HG02870 (cell line): Measurements from ENCODE around the gene RARA.
"Not testable (repeated sequence)": the region's sequence is repeated elsewhere in the genome, so short reads cannot be mapped to it uniquely, and the experiment has no call there.

Experiments used
- ATAC-seq: cut with Tn5 transposase; IDR thresholded peaks from one replicate; pipeline ENCODE4 v1.9.1; 2021; ENCODE audit warnings: mild to moderate bottlenecking, moderate library complexity; ENCODE audit not compliant: unreplicated experiment

The RARA gene

DNA sequence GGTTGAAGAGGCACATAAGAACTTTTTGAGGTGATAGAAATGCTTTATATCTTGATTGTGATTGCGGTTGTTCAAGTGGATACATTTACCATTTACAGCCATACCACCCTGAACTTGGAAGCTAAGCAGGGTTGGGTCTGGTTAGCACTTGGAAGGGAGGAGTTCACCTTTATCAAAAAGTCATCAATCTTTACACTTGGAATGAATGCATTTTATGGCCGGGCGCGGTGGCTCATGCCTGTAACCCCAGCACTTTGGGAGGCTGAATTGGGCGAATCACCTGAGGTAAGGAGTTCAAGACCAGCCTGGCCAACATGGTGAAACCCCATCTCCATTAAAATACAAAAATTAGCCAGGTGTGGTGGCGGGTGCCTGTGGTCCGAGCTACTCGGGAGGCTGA, 65.0 kb downstream of the RARA start:
- ATAC-seq = no peak

GRCh38 chr17:40374821-40375498, 66.0 kb downstream of the RARA start:
- ATAC-seq = no peak

DNA sequence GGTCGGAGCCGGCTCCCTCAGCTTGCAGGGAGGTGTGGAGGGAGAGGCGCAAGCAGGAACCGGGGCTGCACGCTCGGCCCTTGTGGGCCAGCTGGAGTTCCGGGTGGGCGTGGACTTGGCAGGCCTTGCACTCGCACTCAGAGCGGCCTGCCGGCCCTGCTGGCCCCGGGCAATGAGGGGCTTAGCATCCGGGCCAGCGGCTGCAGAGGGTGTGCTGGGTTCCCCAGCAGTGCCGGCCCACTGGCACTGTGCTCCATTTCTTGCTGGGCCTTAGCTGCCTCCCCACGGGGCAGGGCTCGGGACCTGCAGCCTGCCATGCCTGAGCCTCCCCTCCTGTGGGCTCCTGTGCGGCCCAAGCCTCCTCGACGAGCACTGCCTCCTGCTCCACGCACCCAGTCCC, 66.8 kb downstream of the RARA start:
- ATAC-seq = not testable (repeated sequence)

GRCh38 chr17:40376541-40376940, 67.6 kb downstream of the RARA start:
- ATAC-seq = not testable (repeated sequence)

DNA sequence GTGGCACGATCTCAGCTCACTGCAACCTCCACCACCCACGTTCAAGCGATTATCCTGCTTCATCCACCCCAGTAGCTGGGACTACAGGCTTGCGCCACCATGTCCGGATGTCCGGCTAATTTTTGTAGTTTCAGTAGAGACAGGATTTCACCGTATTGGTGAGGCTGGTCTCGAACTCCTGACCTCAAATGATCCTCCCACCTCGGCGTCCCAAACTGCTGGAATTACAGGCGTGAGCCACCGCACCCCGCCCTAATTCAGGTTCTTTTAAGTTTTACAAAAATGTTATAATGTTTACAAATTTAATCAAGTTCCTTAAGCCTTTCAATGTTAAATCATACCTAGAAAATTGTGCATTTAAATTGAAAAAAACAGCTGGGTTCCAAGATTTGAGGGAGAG, 68.9 kb downstream of the RARA start:
- ATAC-seq = no peak

- no peak for ATAC-seq
Measured at GRCh38 chr17:40378966-40379365, 70.0 kb downstream of the RARA start.

GRCh38 chr17:40382251-40382650, 73.3 kb downstream of the RARA start:
- no peak for ATAC-seq

DNA sequence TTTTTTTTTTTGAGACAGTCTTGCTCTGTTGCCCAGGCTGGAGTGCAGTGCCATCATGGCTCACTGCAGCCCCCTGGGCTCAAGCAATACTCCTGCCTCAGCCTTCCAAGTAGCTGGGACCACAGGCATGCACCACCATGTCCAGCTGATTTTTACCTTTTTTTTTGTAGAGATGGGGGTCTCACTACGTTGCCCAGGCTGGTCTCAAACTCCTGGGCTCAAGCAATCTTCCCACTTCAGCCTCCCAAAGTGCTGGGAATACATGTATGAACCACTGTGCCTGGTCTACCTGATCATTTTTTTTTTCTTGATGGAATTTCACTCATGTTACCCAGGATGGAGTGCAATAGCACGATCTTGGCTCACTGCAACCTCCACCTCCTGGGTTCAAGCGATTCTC, 77.6 kb downstream of the RARA start:
- not testable (repeated sequence) for ATAC-seq

DNA sequence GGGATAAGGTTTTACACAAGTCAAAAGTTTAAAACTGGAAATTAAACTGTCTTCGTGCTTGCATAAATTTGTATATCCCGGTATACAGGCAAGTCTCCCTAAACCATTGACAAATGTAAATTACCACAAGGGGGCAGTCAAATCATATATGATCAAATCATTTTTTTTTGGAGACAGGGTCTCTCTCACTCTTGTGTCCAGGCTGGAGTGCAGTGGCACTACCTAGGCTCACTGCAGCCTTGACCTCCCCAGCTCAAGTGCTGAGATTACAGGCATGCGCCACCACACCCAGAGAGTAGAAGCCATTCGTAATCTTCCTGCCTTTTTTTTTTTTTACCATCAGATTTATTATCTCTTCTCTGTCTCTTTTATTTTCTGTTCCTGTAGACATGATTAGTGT, 90.2 kb downstream of the RARA start:
- no peak for ATAC-seq

- ATAC-seq = no peak
Measured at GRCh38 chr17:40402668-40403067, 93.7 kb downstream of the RARA start.

DNA sequence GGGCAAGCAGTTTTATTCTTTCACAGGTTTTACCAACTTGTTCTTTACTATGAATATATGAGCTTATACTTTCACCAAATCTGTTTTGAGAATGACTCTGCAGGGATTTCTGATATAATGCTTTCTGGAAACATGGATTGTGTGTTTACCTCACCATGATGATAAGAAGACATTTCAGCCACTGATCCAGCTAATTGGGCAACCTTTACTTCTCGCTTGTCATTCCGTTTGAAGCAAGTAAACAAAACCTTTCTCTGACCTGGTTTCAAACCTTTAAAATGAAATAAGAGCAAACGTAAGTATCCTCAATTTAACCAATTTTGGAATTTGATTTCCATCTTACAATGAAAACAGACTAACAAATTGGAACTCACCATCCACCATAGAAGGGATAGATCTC, 95.0 kb downstream of the RARA start:
- no peak for ATAC-seq
